ENCODE results near the gene SMCO2.

DNA sequence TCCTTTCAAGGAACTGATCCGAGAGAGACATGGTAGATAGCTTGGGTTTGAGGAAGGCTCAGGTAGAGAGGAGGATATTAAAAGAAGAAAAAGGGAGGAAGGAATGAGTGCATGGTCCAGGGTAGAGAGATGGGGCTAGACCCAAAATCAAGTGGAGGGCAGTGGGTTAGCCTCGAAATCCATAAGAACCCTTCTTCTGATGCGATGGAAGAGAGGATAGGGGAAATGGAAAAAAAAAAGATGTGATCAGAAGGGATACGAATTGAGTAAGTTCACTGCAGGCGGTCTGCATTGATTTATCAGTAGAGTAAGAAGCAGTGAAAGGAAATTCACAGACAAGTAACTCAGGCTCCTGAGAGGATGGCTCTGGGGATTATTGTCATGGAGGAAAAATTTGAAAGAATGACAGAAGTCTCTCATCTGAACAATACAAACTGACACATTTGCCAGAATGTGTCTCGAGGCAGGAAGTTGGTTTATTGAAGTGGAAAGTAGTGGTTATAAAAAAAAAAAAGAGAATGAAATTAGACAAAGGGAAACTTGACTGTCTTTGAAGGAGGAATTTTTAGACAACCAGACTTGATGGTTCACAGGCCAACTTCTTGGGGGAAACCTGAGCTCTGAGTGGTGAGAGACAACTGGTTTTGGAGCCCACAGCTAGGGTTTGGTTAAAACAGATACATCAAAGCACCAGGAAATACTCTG, 87.7 kb downstream of the SMCO2 start:
- TF ChIP-seq CTCF (IDR thresholded peaks at IDR 0.05; ENCODE audit: insufficient read depth, low read length, poor library complexity, severe bottlenecking) = no peak
- no peak for TF ChIP-seq EZH2phosphoT487 (conservative IDR thresholded peaks at IDR 0.05; ENCODE audit: low read length)
